HL-60 (cell line): ENCODE measurements around the gene ANKS1B.

Experiments
- POLR2AphosphoS5 ChIP-seq: IDR thresholded peaks from 2 replicates; pipeline ENCODE4 v1.6.1; 2012; ENCODE audit warnings: low read depth
- TF ChIP-seq, protein P1 (sequence below): IDR thresholded peaks from one replicate; pipeline ENCODE4 v1.5.1; 2011; ENCODE audit warnings: low read length, control low read depth, inconsistent platforms; ENCODE audit not compliant: insufficient read depth

DNA sequence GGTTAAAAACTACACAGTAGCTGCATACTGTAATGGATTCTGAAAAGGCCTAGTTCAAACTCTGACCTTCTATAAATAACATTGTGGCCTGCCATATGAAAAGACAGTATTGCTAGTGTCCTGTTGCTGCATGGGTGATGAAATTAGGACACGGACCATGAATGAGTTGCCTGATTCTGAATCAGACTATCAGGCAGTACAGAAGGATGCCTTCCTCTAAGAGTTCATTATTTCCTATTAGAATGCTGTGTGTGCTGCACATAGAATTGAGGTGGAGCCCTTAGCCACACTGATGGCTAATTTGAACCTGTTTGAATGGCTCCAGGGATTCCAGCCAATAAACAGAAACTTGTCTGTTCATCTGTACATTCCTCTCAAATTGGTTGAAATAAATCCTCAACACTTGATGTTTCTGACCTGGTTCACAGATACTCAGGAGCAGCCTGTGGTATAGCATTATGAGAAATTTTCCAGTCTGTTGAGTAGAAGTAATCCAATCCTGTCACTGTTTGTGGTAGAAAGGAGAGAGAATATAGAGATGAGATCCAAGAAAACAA, 856.4 kb downstream of the ANKS1B start:
- TF ChIP-seq, protein P1, sequence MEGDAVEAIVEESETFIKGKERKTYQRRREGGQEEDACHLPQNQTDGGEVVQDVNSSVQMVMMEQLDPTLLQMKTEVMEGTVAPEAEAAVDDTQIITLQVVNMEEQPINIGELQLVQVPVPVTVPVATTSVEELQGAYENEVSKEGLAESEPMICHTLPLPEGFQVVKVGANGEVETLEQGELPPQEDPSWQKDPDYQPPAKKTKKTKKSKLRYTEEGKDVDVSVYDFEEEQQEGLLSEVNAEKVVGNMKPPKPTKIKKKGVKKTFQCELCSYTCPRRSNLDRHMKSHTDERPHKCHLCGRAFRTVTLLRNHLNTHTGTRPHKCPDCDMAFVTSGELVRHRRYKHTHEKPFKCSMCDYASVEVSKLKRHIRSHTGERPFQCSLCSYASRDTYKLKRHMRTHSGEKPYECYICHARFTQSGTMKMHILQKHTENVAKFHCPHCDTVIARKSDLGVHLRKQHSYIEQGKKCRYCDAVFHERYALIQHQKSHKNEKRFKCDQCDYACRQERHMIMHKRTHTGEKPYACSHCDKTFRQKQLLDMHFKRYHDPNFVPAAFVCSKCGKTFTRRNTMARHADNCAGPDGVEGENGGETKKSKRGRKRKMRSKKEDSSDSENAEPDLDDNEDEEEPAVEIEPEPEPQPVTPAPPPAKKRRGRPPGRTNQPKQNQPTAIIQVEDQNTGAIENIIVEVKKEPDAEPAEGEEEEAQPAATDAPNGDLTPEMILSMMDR = no peak
- no peak for TF ChIP-seq POLR2AphosphoS5
